ENCODE measurements around the gene MRPL27. TPM values are rescaled to one million over a fixed set of nuclear protein-coding genes. Genes with fewer than 3 reads are reported as not detected.
A peak's percentile ranks its signal among the peaks of the same experiment; 100 is the strongest.

MRPL27 gene
- total RNA-seq, 2 donors from 2014 or later = 70.9 to 76.7 TPM

DNA sequence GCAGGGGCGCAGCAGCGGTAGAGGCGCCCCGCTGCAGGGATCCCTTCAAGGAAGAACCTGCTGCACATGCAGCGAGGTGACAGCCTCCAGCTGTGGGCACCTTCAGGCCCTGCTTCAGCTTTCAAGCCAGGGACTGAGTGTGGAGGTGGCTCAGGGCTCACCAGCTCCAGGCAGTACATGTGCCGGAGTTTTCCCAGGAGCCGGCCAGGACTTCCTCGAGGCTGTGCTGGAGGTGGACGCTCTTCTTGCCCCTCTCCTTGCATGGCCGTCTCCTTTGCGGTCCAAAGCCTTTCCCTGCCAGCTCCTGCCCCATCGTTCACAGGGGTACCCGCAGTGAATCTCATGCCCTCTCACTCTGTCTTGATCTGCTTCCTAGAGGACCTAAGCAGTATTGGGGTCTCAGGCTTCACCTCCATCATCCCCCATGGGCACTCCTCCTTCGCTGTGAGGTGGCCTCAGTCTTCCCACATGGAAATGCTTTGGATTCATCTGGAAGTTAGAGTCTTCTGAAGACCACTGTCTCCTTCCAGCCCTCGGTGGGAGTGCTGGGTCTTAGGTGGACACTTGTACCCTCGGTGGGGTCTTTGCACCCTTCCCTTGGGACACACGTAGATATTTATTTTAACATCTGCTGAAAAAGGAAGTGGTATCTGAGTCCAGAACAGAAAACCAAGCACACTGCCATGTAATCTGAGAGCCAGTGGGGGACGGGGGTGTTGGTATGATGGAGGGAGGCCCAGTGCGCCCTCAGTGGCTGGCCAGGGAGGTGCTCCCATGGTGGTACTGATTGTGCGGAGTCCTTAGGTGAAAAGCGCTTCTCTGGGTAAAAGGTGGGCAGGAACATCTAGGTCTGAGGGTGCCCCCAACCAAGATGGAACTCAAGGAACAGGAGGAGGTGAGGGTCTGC is 20.0 kb downstream of the MRPL27 start:
- 88 to 95% methylated on average over 14 to 21 of the region's 21 CpGs for WGBS, 2 experiments (ENCODE audit: insufficient coverage in 1 of 2, insufficient read length in 1 of 2)
- H3K36me3 ChIP-seq (ENCODE audit: control insufficient read depth, insufficient read depth, low read length) = peaks cover 43% of the 10 kb centered on the region
- no peak overlapping the region for H3K9ac ChIP-seq (ENCODE audit: extremely low read depth, low read length, poor library complexity, severe bottlenecking)
- TF ChIP-seq, protein P1, sequence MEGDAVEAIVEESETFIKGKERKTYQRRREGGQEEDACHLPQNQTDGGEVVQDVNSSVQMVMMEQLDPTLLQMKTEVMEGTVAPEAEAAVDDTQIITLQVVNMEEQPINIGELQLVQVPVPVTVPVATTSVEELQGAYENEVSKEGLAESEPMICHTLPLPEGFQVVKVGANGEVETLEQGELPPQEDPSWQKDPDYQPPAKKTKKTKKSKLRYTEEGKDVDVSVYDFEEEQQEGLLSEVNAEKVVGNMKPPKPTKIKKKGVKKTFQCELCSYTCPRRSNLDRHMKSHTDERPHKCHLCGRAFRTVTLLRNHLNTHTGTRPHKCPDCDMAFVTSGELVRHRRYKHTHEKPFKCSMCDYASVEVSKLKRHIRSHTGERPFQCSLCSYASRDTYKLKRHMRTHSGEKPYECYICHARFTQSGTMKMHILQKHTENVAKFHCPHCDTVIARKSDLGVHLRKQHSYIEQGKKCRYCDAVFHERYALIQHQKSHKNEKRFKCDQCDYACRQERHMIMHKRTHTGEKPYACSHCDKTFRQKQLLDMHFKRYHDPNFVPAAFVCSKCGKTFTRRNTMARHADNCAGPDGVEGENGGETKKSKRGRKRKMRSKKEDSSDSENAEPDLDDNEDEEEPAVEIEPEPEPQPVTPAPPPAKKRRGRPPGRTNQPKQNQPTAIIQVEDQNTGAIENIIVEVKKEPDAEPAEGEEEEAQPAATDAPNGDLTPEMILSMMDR (conservative IDR thresholded peaks at IDR 0.05) = no peak
- no peak overlapping the region for H3K4me3 Mint-ChIP-seq
- no peak overlapping the region for H3K4me3 ChIP-seq (ENCODE audit: low read length)
- H3K27ac ChIP-seq (ENCODE audit: low read depth, low read length) = no peak overlapping the region
- peaks cover 67% of the 10 kb centered on the region for H3K36me3 Mint-ChIP-seq (ENCODE audit: low read depth)
- no peaks in the 10 kb centered on the region for H3K9me3 ChIP-seq (ENCODE audit: control insufficient read depth, low read length)
- H3K27me3 Mint-ChIP-seq (ENCODE audit: insufficient read depth) = peaks cover 5% of the 10 kb centered on the region
- peak; percentile 54 for DNase-seq
- H3K4me1 ChIP-seq (ENCODE audit: control insufficient read depth, insufficient read depth, low read length) = peaks cover 6% of the 10 kb centered on the region
- peaks cover 6% of the 10 kb centered on the region for H3K4me1 Mint-ChIP-seq
- H3K27me3 ChIP-seq (ENCODE audit: control insufficient read depth, insufficient read depth, low read length, poor library complexity, severe bottlenecking) = no peaks in the 10 kb centered on the region
- no peaks in the 10 kb centered on the region for H3K9me3 Mint-ChIP-seq
- no peak overlapping the region for H3K27ac Mint-ChIP-seq

DNA sequence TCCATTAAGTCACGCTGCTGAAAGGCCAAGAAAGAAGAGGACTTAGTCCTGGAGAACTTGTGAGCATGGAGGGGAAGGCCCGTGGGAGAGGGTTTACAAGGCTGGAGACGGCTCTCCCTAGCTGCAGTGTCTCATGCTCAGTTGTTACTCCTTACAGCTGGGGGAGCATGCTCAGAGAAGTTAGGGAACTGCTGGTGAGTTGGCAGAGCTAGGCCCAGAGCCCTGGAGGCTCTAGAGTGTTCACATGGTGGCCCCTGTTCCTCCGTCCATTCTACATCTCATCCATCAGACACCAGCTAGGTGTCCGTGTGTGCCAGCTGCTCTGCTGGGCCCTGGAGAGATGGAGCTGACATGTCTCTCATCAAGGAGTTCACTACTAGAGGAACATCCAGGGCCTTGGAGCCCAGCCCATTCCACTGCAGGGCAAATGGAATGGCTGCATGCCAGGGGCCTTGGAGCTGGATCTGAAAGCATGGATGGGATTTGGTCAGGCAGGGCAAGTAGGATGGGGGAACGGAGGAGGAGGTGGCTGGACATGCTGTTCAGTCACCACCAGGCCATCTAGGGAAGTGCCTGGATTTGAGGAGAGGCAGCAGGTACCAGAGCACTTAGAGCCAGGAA is 20.8 kb downstream of the MRPL27 start:
- Mint-ChIP-seq H3K4me3 (no peak overlapping the region), H3K27ac (no peak overlapping the region), H3K36me3 (ENCODE audit: low read depth) (peaks cover 59% of the 10 kb centered on the region), H3K4me1 (peaks cover 14% of the 10 kb centered on the region), H3K9me3 (no peaks in the 10 kb centered on the region), H3K27me3 (ENCODE audit: insufficient read depth) (peaks cover 5% of the 10 kb centered on the region)
- Histone ChIP-seq H3K9me3 (ENCODE audit: control insufficient read depth, low read length) (no peaks in the 10 kb centered on the region), H3K27me3 (ENCODE audit: control insufficient read depth, insufficient read depth, low read length, poor library complexity, severe bottlenecking) (no peaks in the 10 kb centered on the region), H3K9ac (ENCODE audit: extremely low read depth, low read length, poor library complexity, severe bottlenecking) (no peak overlapping the region), H3K4me1 (ENCODE audit: control insufficient read depth, insufficient read depth, low read length) (peaks cover 10% of the 10 kb centered on the region), H3K4me3 (ENCODE audit: low read length) (no peak overlapping the region), H3K27ac (ENCODE audit: low read depth, low read length) (no peak overlapping the region), H3K36me3 (ENCODE audit: control insufficient read depth, insufficient read depth, low read length) (peaks cover 36% of the 10 kb centered on the region)
- WGBS, 2 experiments (ENCODE audit: insufficient coverage in 1 of 2, insufficient read length in 1 of 2) = 91 to 97% methylated on average over 6 of the region's 6 CpGs
- DNase-seq = peak; percentile 42
- TF ChIP-seq, protein P1 (conservative IDR thresholded peaks at IDR 0.05) = no peak

DNA sequence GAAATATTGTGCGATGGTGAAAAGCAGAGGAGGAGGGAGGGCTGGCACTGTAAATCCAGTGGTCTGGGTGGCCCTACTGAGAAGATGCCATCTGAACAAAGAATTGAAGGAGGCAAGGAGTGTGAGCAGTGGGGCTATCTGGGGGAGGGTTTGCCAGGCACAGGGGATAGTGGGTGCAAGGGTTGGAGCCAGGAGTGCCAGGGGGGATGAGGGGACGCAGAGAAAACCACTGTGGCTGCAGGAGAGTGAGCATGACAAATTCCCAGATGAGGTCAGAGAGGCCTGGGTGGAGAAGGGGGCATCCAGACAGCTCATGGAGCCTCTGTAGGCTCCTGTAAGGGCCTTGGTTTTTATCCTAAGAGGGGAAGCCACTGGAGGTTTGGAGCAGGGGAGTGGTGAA is 22.3 kb downstream of the MRPL27 start:
- Histone ChIP-seq H3K9me3 (ENCODE audit: control insufficient read depth, low read length) (no peaks in the 10 kb centered on the region), H3K27me3 (ENCODE audit: control insufficient read depth, insufficient read depth, low read length, poor library complexity, severe bottlenecking) (no peaks in the 10 kb centered on the region), H3K9ac (ENCODE audit: extremely low read depth, low read length, poor library complexity, severe bottlenecking) (no peak overlapping the region), H3K4me3 (ENCODE audit: low read length) (no peak overlapping the region), H3K36me3 (ENCODE audit: control insufficient read depth, insufficient read depth, low read length) (peaks cover 24% of the 10 kb centered on the region), H3K4me1 (ENCODE audit: control insufficient read depth, insufficient read depth, low read length) (peaks cover 10% of the 10 kb centered on the region), H3K27ac (ENCODE audit: low read depth, low read length) (no peak overlapping the region)
- peak; percentile 42 for DNase-seq
- TF ChIP-seq, protein P1 (conservative IDR thresholded peaks at IDR 0.05) = no peak
- 83 to 93% methylated on average over 2 of the region's 2 CpGs for whole genome bisulfite sequencing, 2 experiments (ENCODE audit: insufficient coverage in 1 of 2, insufficient read length in 1 of 2)
- Mint-ChIP-seq H3K4me3 (no peak overlapping the region), H3K4me1 (peaks cover 20% of the 10 kb centered on the region), H3K27me3 (ENCODE audit: insufficient read depth) (peaks cover 5% of the 10 kb centered on the region), H3K9me3 (no peaks in the 10 kb centered on the region), H3K36me3 (ENCODE audit: low read depth) (peaks cover 49% of the 10 kb centered on the region), H3K27ac (peak overlapping the region; percentile 44)

Data from endodermal cell (in vitro differentiated cells).